HG02943 (cell line): ENCODE results near the gene DDR2.

Source experiments
- ATAC-seq: cut with Tn5 transposase; IDR thresholded peaks from one replicate; pipeline ENCODE4 v1.9.1; 2021; ENCODE audit warnings: mild to moderate bottlenecking, low read depth, moderate library complexity; ENCODE audit not compliant: unreplicated experiment

Gene DDR2

DNA sequence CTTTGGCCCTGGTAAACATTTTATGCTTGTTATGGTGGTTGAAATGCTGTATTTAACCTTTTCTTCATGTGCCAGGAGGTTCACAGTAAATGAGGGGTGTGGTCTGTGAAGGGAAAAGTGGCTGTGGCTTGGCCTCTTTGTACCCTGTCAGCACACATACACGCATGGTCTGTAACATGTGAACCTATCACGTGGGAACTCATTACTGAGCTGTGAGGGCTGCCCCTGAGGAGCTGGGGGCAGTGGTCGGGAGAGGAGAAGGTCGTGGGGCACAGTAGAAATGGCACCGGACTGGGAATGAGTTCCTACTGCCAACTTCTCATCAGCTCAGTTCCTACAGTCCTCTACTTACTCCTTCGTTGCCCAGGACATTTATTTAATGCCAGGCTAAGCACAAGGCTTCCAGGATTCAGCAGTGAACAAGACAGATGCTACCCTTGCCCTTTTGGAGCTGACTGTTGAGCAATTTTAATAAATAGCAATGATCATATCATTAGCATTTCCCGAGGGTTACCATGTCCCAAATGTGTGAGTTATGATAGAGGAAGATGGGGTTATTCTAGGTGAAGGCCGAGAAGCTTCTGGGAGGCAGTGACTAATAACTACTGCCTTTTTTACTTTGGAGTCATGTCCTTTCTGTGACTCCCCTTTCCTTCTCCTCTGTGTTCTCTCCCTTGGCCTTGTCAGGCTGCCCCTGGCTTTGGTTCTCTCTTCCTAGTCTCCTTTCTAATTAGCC lies 38.8 kb downstream of the DDR2 start:
- ATAC-seq, result no peak

DNA sequence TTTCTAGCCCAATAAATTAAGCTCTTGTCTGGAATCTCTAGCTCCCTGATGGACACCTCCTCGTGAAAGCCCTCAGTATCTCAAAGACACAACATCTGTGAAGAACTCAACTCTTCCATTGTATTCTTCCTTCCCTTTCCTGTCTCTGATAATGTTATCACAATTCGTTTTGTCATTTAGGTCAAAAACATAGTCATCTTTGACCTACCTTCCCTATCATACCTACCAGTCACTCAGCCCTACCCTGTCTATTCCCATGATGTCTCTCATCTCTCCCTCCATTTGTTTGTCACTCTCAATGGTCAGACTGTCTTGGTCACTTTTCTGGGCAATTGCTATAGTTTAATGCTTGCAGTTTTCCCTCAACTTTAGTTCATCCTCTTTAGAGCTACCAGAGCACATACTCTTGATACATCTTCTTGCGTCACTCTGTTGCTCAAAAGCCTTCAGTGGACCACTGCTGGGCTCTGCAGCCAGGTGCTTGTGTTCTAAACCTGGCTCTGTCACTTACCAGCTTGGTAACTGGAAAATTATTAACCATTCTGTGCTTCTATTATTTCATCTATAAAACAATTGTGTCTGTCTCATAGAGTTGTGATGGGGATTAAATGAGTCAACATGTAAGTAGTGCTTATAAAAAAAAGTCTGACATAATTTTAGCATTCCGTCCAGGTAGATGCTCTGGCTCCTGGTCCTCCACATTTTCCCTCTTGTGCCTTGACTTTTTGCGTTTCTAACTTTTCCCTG lies 39.6 kb downstream of the DDR2 start:
- no peak for ATAC-seq

DNA sequence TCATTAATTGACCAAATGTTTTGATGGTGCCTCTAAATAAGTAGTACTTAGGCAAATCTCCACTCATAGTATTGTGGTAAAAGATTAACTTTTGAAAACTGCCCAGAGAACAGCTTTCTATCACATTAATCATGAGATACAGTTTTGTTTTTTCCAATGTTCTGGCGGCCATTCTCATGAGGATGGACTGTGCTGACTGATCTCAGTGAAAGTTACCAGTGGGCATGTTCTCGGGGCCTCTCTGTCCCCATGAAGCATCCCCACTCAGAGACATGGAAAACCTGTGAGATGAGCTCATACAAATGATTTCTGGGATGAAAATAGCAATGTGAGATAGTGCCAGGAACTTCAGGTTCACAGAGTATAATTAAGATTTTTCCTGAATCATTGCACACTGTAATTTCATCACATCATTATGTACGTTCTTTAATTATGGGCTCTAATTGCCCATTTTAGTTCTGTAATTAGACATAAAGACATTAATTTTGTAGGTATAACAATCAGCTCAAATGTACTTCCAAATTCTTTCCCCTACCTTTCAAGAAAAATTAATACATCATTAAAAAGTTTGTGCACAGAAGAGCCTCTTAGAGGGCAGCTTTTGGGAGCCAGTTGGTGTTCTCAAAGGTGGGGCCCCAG lies 40.5 kb downstream of the DDR2 start:
- ATAC-seq, result no peak

DNA sequence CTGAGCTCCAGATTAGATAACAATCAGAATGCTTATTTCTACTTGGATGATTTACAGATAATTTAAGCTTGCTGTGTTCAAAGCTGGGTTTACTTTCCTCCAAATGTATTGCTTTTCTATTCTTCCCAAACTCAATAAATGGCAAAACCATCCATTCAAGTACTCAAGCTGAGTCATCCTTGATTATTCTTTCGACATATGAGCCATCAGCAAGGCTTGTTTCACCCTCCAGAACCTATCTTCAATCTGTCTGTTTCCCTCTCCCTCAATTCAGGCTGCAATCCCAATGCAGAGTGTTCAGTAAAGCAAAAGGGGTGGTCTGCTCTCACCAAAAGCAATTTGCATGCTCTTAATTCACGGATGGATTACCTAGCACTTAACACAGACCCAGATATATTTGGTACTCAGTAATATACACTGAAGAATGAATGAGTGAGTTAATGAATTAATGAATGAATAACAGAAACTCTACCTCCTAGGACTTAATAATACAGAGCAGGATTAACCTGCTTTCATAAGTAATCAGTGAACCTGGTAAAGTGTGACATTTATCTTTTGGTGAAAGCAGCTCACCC lies 41.9 kb downstream of the DDR2 start:
- ATAC-seq, result no peak

DNA sequence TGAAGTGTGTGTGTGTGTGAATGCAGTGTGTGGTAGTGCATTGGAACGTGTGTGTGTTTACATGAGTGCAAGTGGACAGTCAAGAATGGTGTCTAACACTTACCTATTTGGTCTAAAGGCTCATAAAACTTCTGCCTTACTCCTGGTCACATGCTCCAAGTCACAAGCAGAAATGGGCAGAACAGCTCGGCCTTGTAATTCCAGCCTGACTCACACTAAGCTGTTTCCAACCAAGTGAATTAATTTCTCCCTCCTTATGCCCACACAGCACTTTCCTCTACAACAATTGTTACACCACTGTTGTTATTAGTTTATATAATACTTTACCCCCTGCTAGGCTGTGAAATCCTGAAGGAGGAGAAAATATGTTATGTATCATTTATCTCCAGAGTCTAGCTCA lies 43.8 kb downstream of the DDR2 start:
- no peak for ATAC-seq

DNA sequence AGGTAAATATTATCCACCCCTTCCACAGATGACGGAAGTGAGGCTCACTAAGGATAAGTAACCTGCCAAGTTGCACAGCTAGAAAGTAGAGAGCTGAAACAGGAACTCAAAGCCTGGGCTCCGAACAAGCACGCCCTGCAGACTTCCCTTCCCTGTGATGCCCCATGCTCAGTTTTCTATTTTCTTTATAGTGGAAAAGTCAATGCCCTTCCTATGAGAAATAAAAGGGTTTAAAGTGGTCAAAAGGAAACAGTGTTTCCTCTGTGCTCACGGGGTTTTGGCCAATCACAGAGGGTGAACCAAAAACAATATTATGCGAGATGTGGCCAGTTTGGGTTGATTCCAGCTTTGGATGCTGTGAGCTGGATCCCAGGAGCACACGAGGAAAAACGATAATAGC lies 44.5 kb downstream of the DDR2 start:
- no peak for ATAC-seq

DNA sequence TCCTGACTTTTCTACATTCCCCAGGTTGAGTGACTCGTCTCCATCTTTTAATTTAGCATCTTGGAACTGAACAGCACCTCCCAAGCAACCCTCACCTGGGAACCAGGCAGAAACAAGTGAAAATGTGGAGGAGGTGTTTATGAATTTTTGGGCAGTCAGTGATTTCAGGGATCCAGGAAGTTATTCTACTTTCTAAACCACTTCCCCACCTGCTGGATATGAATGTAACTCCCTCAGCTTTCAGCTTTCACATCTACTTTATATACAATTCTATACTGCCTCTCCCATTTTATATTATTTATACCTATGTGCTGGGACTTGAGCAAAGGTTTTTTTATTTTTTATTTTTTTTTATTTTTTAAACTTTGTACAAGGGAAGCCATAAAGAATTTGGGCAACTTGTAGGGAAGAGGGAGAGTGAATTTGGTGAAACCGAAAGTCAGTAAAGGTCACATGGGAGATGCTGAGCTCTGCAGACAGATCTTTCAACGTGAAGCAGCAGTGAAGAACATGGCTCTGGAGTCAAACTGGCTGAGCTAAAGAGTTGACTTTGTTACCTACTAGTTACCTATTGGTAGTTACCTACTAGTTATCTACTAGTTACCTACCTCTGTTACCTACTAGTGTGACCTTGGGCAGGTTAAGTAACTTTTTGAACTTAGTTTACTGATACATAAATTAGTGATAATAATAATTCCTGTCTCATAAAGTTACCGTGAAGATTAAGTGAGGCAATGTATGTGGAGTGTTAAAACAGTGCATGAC lies 45.5 kb downstream of the DDR2 start:
- no peak for ATAC-seq

DNA sequence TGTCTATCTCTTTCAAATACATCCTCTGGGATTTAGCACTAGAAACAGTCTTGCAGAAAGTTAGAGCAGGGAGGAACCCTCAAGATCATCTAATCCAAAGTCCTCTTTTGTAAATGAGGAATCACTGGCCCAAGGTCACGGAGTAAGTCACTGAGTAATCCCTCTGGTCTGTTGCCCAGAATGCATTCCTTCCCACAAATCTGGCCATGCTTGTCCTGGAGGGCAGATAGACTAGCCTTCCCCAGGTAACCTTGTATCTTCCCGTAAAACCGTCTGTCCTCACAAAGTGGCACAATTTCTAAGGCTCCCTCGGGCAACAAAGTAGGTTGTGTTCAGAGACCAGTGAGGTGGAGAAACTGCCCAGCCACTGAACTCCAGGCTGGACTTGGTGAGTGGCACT lies 46.2 kb downstream of the DDR2 start:
- no peak for ATAC-seq

DNA sequence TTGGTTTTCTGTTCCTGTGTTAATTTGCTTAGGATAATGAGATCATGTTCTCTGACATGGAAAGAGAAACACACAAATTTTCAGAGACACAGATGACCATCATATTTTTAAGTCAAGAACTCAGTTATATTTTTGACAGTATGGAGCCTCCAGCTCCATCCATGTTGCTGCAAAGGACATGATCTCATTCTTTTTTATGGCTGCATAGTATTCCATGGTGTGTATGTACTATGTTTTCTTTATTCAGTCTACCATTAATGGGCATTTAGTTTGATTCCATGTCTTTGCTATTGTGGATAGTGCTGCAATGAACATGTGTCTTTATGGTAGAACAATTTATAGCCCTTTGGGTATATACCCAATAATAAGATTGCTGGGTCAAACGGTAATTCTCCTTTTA lies 47.0 kb downstream of the DDR2 start:
- no peak for ATAC-seq

DNA sequence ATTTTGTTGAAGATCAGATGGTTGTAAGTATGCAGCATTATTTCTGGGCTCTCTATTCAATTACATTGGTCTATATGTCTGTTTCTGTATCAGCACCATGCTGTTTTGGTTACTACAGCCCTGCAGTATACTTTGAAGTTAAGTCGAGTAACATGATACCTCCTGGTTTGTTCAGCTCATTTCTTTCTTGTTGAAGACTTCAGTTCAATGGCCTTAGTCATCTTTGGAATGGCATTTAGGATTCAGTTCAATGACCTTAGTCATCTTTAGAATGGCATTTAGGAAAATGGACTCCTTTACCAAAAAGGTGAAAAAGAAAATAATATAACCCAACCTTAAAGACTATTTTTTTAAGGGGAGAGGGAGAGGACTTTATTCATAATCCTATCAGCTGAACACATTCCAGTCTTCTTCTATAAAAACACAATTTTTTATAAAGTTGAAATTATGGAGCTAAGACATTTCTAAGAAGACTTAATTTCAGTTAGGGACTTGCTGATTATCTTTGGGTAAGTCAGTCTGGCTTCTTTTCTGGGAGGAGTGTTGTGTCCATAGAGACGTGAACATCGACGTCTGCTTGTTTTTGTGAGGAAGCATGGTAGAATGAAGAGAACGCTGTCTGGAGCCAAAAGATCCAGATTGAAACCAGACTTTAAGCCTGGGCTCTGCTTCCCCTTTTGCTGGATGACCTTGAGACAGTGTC lies 48.3 kb downstream of the DDR2 start:
- no peak for ATAC-seq

DNA sequence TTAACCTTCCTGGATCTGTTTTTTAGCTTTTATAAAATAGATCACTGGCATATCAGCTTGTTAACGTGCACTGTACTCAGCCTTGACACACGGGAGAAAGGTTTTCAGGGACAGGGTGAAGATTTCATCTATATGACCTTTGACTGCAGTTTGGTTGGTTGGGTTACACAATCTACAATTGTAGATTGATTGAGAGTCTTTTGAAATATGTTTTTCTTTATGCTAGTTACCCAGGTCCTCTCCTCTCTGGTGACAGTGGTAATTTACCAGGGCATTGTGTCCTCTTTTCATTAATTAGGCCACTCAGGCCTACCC lies 48.8 kb downstream of the DDR2 start:
- ATAC-seq, result no peak

DNA sequence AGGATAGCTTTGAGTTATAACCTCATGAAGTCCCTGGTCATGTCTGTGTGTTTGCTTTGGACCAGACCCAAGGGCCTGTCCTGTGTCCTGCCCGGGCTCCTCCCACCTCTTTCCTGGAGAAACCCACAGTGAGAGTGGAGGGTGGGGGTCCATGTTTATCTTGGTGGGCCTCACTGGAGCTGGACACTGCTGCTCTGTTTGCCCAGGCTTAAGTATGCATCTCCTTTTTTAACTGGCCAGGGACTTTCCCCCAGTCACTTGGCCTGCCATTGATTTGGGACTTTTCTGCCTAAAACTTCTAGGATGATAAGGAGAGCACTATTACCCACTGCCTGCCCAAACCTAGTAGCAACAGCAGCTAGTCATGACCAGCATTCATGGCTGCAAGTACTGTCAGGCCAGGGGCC lies 49.8 kb downstream of the DDR2 start:
- no peak for ATAC-seq

DNA sequence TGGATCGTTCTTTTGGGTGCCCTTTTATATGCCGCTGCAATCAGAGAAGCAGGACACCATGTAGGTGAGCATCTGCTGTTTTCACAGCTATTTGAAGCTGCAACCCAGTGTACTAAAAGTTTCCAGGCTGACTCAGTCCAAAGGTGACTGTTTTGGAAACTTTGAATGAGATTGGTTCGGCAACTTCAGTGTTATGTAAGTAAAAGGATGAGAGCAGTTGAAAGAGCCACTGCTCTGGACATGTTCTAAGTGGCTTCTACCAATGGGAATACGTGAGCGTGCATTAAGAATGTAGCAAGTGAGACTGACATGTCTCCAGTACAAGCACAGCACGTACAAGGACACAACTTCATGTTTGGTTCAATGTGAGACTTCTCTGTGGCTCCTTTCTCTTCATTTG lies 55.6 kb downstream of the DDR2 start:
- no peak for ATAC-seq

DNA sequence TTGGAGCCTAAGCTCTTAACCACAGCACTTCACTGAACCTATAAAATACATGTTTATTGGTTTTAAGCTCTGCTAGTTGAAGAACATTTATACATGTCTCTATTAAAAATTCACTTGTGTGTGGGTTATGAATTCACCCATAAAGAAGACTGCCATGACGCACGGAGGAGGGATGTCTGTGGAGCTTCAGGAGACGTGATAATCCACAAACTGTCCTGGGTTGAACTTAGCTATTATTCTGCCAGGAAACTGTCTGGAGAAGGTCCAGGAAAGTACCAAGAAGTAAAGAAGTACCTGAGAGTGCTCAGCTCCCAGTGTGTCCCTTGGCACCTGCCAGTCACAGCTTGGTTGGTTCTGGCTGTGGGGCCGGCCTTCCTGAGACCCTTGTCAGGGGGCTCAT lies 56.3 kb downstream of the DDR2 start:
- no peak for ATAC-seq

DNA sequence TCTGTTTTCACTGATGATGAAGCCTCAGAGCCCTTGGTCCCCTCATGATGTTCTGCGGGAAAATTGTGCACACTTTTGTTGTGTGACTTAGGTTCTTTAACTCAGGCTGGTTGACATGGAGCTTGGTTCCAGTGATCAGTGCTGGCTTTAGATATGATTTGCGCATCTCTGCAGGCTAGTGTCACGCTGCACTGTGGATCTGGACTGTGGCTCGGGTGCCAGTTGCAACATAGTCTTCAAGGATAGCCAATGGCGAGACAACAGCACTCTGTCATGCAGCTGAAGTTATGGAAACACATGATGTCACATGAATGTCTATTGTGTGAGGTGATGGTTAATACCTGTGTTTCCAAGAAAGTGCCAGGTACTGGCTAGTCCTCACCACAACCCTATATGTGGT lies 56.7 kb downstream of the DDR2 start:
- ATAC-seq, result no peak

DNA sequence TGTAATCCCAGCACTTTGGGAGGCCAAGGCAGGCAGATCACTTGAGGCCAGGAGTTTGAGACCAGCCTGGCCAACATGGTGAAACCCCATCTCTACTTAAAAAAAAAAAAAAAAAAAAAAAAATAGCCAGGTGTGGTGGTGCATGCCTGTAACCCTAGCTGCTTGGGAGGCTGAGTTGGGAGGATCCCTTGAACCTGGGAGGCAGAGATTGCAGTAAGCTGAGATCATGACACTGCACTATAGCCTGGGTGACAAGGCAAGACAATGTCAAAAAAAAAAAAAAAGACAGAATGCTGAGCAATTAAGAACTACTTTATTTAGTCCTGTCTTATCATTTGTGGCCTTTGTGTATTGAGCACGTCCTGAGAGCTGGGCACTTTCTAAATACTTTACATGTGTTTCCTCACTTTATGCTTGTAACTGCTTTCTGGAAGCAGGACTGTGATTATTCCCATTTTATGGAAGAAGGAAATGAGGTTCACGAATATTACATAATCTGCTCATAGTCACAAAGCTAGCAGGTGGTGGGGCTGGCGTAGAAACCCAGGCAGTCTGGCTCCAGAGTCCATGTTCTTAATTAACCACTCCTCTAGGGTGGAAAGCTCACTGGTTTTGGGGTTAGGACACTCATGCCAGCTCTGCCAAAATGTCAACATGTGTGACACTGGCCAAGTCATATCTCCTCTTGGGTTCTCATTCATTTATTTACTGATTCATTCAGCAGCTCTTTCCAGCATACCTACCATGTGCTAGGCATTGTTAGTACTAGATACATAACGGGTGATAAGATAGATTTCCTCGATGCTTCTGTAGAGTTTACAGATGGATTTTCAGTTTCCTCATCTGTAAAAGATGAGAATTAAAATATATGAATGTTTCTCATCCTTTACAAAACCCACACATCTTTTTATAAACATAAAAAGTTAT lies 57.7 kb downstream of the DDR2 start:
- ATAC-seq, result no peak

DNA sequence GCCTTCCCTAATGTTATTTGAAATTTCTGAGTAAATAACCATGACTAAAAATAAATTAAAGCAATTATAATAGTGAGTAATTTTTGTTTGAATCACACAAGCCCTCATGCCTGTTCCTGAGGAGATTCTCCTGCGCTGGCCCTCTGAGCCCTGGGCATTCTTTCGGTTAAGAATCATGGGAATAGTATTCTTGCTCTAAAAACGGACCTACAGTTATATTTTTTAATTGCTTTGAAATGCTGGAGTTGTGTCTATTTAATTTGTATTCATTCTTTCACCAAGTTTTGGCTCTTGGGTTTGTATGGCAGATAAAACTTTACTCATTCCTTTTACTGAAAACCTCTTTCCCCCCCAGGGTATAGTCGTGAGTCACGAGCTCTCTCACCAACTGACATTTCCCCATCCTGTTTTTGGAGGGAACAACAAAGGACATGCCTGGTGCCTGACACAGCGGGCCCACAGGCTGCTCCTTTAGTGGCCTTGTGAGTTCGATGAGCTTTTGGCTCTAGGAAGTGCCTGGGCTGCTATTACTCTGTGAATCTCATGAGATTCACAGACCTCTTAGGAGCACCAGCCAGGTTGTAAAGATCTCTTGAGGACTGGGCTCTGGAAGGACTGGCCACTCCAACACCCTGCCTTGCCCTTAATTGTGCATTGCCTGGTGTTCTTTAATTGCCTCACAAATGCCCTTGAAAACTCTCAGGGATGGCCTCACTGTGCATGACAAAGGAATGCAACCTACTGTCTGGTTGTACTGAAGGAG lies 58.6 kb downstream of the DDR2 start:
- ATAC-seq, result no peak

DNA sequence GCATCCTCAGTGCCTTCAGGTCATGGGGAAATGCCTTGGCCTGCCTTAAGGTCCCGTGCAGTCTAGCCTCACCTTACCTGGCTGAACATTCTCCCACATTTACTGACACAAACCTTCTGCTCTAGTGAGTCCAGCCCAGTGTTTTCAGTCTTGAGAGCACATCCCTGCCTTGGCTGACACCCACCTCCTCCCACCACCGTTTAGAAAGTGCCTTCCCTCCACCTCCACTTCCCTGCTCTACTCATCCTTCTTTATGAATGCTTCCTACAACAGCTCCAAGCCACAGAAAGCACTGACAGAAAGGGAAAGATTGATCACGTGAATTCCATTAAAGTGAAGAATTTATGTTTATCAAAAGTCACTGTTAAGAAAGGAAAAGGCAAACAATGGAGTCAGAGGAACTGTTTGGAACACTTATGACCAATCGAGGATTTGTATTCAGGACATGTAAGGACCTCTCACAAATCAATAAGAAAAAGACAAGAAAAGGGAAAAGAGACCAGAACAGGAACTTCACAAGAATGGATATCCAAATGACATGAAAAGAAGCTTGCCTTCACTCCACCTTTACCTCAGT lies 59.8 kb downstream of the DDR2 start:
- no peak for ATAC-seq
